RWPE1 (cell line): Measurements from ENCODE around the gene CDKN2A.

Source experiments
- CTCF ChIA-PET: fragments of 350-600 bp; sonication (Branson Sonifier 250); formaldehyde crosslinking; extraction: SDS; loops from one replicate; lab custom pipeline; 2021; lab: Yijun Ruan, JAX
- POLR2A ChIA-PET: fragments of 400-600 bp; formaldehyde crosslinking; extraction: SDS; loops from one replicate; lab custom pipeline; 2020; ENCODE audit warnings: antibody characterized with exemption; ENCODE audit not compliant: low non-redundant PET; lab: Yijun Ruan, JAX
- DNase-seq: peaks from one replicate; pipeline ENCODE4 v3.0.0; 2012; ENCODE audit warnings: low spot score
- H3K27ac ChIP-seq: fragments of 450-650 bp; 2 replicates; pipeline ENCODE4 v1.5.1; 2017
- CTCF ChIP-seq: fragments of 450-650 bp; conservative IDR thresholded peaks from 2 replicates; pipeline ENCODE4 v1.5.1; 2017; ENCODE audit warnings: low read depth, mild to moderate bottlenecking

The CDKN2A gene

GRCh38 chr9:21969951-21970799 lies 24.0 kb downstream of the CDKN2A start:
- H3K27ac ChIP-seq: peak overlapping the region; percentile 26
- no peak for TF ChIP-seq CTCF
- DNase-seq: no peak
- POLR2A ChIA-PET: interaction anchor here (0.6 kb wide), 1 partner anchor 215 kb away, joined by 5 read pairs; no protein-coding TSS in a partner anchor
- CTCF ChIA-PET: no interaction called here

- CTCF ChIA-PET: interaction anchor here (1.5 kb wide), 1 partner anchor 39 kb away, joined by 3 read pairs; no protein-coding TSS in a partner anchor
- POLR2A ChIA-PET: no interaction called here
- no peak overlapping the region for H3K27ac ChIP-seq
- no peak for DNase-seq
- no peak for TF ChIP-seq CTCF
These were observed 24.9 kb downstream of the CDKN2A start for GRCh38 chr9:21969011-21969940.

DNA sequence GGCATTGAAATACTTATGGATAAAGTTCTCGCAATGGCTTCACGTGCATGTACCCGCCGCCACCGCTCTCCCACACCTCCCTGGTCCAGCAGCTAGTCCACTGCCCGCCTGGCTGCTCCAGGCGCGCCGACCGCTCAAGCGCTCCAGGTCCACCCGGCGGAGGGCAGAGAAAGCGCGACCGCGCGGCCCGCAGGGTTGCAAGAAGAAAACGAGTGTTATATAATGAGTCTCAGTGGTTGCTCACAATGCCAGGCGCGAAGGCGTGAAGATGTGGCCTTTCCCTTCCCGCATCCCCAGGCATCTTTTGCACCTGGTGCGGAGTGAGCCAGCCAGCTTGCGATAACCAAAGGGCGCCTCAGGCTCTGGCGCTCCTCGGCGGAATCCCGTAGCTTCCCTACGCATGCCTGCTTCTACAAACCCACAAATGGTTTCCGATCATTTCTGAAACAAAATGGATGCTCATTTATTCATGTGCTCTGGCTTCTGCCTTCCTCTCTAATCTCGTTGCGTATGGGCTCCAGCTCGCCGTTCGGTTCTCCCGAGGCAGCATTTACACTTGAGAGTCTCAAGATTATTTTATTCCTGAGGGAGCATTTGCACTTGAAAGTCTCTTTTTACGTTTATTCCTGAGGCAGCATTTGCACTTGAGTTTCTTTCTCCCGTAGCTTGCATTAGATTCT lies 25.7 kb downstream of the CDKN2A start:
- no peak for DNase-seq
- no peak for TF ChIP-seq CTCF
- POLR2A ChIA-PET: no interaction called here
- CTCF ChIA-PET: interaction anchor here (0.6 to 1.5 kb wide), 2 partner anchors 14 to 40 kb away, joined by 3 read pairs; no protein-coding TSS in a partner anchor
- peak overlapping the region; percentile 22 for H3K27ac ChIP-seq

DNA sequence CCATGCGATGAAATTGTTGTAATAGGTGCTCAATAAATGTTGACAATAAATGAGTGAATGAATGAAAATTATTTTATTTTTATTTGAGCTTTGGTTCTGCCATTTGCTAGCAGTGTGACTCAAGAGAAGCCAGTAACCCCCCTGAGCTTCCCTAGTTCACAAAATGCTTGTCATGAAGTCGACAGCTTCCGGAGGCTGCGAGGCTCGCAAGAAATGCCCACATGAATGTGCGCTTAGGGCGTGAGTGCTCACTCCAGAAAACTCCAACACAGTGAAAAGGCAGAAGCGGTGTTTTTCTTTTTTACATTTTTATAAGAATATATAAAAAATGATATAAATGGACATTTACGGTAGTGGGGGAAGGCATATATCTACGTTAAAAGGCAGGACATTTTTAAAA lies 26.5 kb downstream of the CDKN2A start:
- ChIA-PET CTCF (interaction anchor here (0.6 kb wide), 1 partner anchor 15 kb away, joined by 3 read pairs; no protein-coding TSS in a partner anchor), POLR2A (no interaction called here)
- no peak for TF ChIP-seq CTCF
- DNase-seq: no peak
- no peak overlapping the region for H3K27ac ChIP-seq

- DNase-seq: no peak
- CTCF ChIA-PET: no interaction called here
These were observed 27.0 kb downstream of the CDKN2A start for GRCh38 chr9:21967169-21967568.

More at GRCh38 chr9:21967169-21967568, 27.0 kb downstream of the CDKN2A start:
- no peak for TF ChIP-seq CTCF
- no peak overlapping the region for H3K27ac ChIP-seq
- POLR2A ChIA-PET: no interaction called here
